Left ventricle myocardium inferior (tissue), 1 donor: ENCODE data around the gene OR2F1. TPM values are rescaled to one million over a fixed set of nuclear protein-coding genes. Genes with fewer than 3 reads are reported as not detected.

Experiments
- DNase-seq: peaks from one replicate; pipeline ENCODE4 v3.0.0-alpha.2; 2020
- H3K27ac ChIP-seq: fragments of 200-600 bp; replicated peaks from 2 replicates; pipeline ENCODE4 v1.8.0; 2021
- H3K27me3 ChIP-seq: fragments of 200-600 bp; 2 replicates; pipeline ENCODE4 v1.8.0; 2021; ENCODE audit warnings: low read depth
- H3K36me3 ChIP-seq: fragments of 200-600 bp; 2 replicates; pipeline ENCODE4 v1.8.0; 2021
- H3K4me1 ChIP-seq: fragments of 200-600 bp; 2 replicates; pipeline ENCODE4 v1.8.0; 2021
- H3K4me3 ChIP-seq: fragments of 200-600 bp; 2 replicates; pipeline ENCODE4 v1.8.0; 2021; ENCODE audit warnings: mild to moderate bottlenecking, moderate library complexity
- H3K9me3 ChIP-seq: fragments of 200-600 bp; replicated peaks from 2 replicates; pipeline ENCODE4 v1.8.0; 2021
- intact Hi-C: fragments of 100-400 bp; cut with micrococcal nuclease; formaldehyde crosslinking; loops from one replicate; pipeline ENCODE4 v1.11.0; 2022
- total RNA-seq: library from RNA; stranded (reverse); fragmentation: NEBNext Ultra II Directional; extraction: Animal tissue kit (Norgen Biotek cat#: 25700); gene quantifications from one replicate; pipeline ENCODE4 v1.2.1, GENCODE V29; 2021
- TF ChIP-seq, protein P1 (sequence below): fragments of 200-600 bp; IDR thresholded peaks from 2 replicates; pipeline ENCODE4 v1.8.0; 2021; ENCODE audit warnings: antibody characterized with exemption, mild to moderate bottlenecking, borderline replicate concordance
- donor health status: DM: no; HTN: yes; CAD: no; lungs with severe emphysema.

OR2F1 gene
- total RNA-seq, 1 donor from 2014 or later = not detected

- intact Hi-C loops = no loop called here
- H3K27me3 ChIP-seq = no peaks in the 10 kb centered on the region
- TF ChIP-seq, protein P1, sequence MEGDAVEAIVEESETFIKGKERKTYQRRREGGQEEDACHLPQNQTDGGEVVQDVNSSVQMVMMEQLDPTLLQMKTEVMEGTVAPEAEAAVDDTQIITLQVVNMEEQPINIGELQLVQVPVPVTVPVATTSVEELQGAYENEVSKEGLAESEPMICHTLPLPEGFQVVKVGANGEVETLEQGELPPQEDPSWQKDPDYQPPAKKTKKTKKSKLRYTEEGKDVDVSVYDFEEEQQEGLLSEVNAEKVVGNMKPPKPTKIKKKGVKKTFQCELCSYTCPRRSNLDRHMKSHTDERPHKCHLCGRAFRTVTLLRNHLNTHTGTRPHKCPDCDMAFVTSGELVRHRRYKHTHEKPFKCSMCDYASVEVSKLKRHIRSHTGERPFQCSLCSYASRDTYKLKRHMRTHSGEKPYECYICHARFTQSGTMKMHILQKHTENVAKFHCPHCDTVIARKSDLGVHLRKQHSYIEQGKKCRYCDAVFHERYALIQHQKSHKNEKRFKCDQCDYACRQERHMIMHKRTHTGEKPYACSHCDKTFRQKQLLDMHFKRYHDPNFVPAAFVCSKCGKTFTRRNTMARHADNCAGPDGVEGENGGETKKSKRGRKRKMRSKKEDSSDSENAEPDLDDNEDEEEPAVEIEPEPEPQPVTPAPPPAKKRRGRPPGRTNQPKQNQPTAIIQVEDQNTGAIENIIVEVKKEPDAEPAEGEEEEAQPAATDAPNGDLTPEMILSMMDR = no peak
- H3K4me1 ChIP-seq = no peaks in the 10 kb centered on the region
- H3K27ac ChIP-seq = no peak overlapping the region
- peaks cover 11% of the 10 kb centered on the region for H3K9me3 ChIP-seq
- H3K4me3 ChIP-seq = no peak overlapping the region
- no peak for DNase-seq
- no peaks in the 10 kb centered on the region for H3K36me3 ChIP-seq
Measured at GRCh38 chr7:143973870-143974416, 19.3 kb downstream of the OR2F1 start.

- Histone ChIP-seq H3K27me3 (no peaks in the 10 kb centered on the region), H3K4me1 (no peaks in the 10 kb centered on the region), H3K27ac (no peak overlapping the region), H3K4me3 (no peak overlapping the region), H3K9me3 (peaks cover 11% of the 10 kb centered on the region), H3K36me3 (no peaks in the 10 kb centered on the region)
- intact Hi-C loops = no loop called here
- TF ChIP-seq, protein P1 = no peak
- no peak for DNase-seq
Measured at GRCh38 chr7:143974459-143974858, 19.8 kb downstream of the OR2F1 start.

- H3K4me1 ChIP-seq = no peaks in the 10 kb centered on the region
- TF ChIP-seq, protein P1 = no peak
- H3K36me3 ChIP-seq = no peaks in the 10 kb centered on the region
- intact Hi-C loops = no loop called here
- H3K27ac ChIP-seq = no peak overlapping the region
- peaks cover 11% of the 10 kb centered on the region for H3K9me3 ChIP-seq
- DNase-seq = no peak
- H3K27me3 ChIP-seq = no peaks in the 10 kb centered on the region
- no peak overlapping the region for H3K4me3 ChIP-seq
Measured at GRCh38 chr7:143975617-143976016, 21.0 kb downstream of the OR2F1 start.

GRCh38 chr7:143978585-143978984, 23.9 kb downstream of the OR2F1 start:
- H3K27ac ChIP-seq = no peak overlapping the region
- no peak overlapping the region for H3K4me3 ChIP-seq
- no peaks in the 10 kb centered on the region for H3K27me3 ChIP-seq
- H3K4me1 ChIP-seq = no peaks in the 10 kb centered on the region
- intact Hi-C loops = no loop called here
- DNase-seq = no peak
- H3K36me3 ChIP-seq = no peaks in the 10 kb centered on the region
- H3K9me3 ChIP-seq = no peaks in the 10 kb centered on the region
- TF ChIP-seq, protein P1 = no peak

GRCh38 chr7:143979359-143979758, 24.7 kb downstream of the OR2F1 start:
- Histone ChIP-seq H3K27me3 (no peaks in the 10 kb centered on the region), H3K27ac (no peak overlapping the region), H3K4me3 (no peak overlapping the region), H3K9me3 (no peaks in the 10 kb centered on the region), H3K36me3 (no peaks in the 10 kb centered on the region), H3K4me1 (no peaks in the 10 kb centered on the region)
- intact Hi-C loops = no loop called here
- TF ChIP-seq, protein P1 = no peak
- no peak for DNase-seq
